Astrocyte (in vitro differentiated cells and primary cell): ENCODE results near the gene PLEKHA6.

Experiments used
- CTCF ChIP-seq: IDR thresholded peaks from 2 replicates; pipeline ENCODE4 v1.5.1; 2011; ENCODE audit warnings: low read depth, mild to moderate bottlenecking, inconsistent platforms, low read length, moderate library complexity; ENCODE audit not compliant: insufficient read depth
- EZH2 ChIP-seq: IDR thresholded peaks from 2 replicates; pipeline ENCODE4 v1.6.1; 2012; ENCODE audit warnings: mild to moderate bottlenecking, low read length, inconsistent platforms; ENCODE audit not compliant: insufficient read depth

GRCh38 chr1:204176049-204176448, 183.7 kb downstream of the PLEKHA6 start:
- TF ChIP-seq CTCF (no peak), EZH2 (no peak)
